ENCODE data around the gene PPM1M. TPM values are rescaled to one million over a fixed set of nuclear protein-coding genes. Genes with fewer than 3 reads are reported as not detected.

PPM1M gene
- total and polyA plus RNA-seq, 2 experiments from 2014 or later: 2.2 to 4.0 TPM

- TF ChIP-seq ZNF462 (CRISPR knock-in tag; IDR thresholded peaks at IDR 0.05) (no peak), EZH2 (IDR thresholded peaks at IDR 0.05; ENCODE audit: low read depth, unreplicated experiment) (no peak), JUNB (IDR thresholded peaks at IDR 0.05; ENCODE audit: unreplicated experiment) (no peak)
Measured at GRCh38 chr3:52243791-52244628, 1.5 kb upstream of the PPM1M start (continued).

GRCh38 chr3:52246264-52246620 lies 683 bp downstream of the PPM1M start:
- H3F3A ChIP-seq (replicated peaks; ENCODE audit: low read depth): 0 out of 2 replicates have a peak, but pooled peaks cover 3% of the 10 kb centered on the region
- H3K4me3 ChIP-seq: peak overlapping the region; percentile 74
- no peaks in the 10 kb centered on the region for H3K79me2 ChIP-seq (replicated peaks; ENCODE audit: insufficient read depth)
- Mint-ChIP-seq H3K4me1 (peaks cover 5% of the 10 kb centered on the region), H3K36me3 (ENCODE audit: low read depth) (no peaks in the 10 kb centered on the region), H3K27me3 (ENCODE audit: insufficient read depth, low read depth, poor library complexity) (peaks cover 52% of the 10 kb centered on the region), H3K4me3 (peak overlapping the region; percentile 70), H3K27ac (no peak overlapping the region), H3K9me3 (peaks cover 6% of the 10 kb centered on the region; the same call in 2 of the 3 replicates)
- H4K20me1 ChIP-seq (replicated peaks; ENCODE audit: insufficient read depth): no peaks in the 10 kb centered on the region; the same call in 1 of the 2 replicates
- peaks cover 11% of the 10 kb centered on the region; the same call in 1 of the 2 replicates for H3K4me1 ChIP-seq (ENCODE audit: insufficient read depth)
- no peaks in the 10 kb centered on the region for H3K9me2 ChIP-seq (ENCODE audit: insufficient read depth)
- ATAC-seq (peak; percentile 42), DNase-seq (ENCODE audit: low spot score) (no peak)
- no peak overlapping the region for H3K27ac ChIP-seq (ENCODE audit: low read depth)
- H3K36me3 ChIP-seq (ENCODE audit: insufficient read depth): no peaks in the 10 kb centered on the region
- H2AFZ ChIP-seq: peak overlapping the region; percentile 92
- peaks cover 44% of the 10 kb centered on the region for H3K27me3 ChIP-seq (ENCODE audit: insufficient read depth)
- peak overlapping the region; percentile 90 for H3K4me2 ChIP-seq
- no peak; the same call in 1 of the 2 replicates for TF ChIP-seq POLR2AphosphoS5 (IDR thresholded peaks at IDR 0.05; ENCODE audit: low read depth)
- no peak for TF ChIP-seq ZNF462 (CRISPR knock-in tag; IDR thresholded peaks at IDR 0.05)
- no peak for TF ChIP-seq EZH2phosphoT487 (IDR thresholded peaks at IDR 0.05; ENCODE audit: unreplicated experiment)
- TF ChIP-seq CREB1 (CRISPR knock-in tag; IDR thresholded peaks at IDR 0.05; ENCODE audit: low read depth): no peak
- TF ChIP-seq EZH2 (IDR thresholded peaks at IDR 0.05; ENCODE audit: low read depth, unreplicated experiment): no peak
- TF ChIP-seq ZNF114 (CRISPR knock-in tag; IDR thresholded peaks at IDR 0.05): no peak
- TF ChIP-seq NANOG (IDR thresholded peaks at IDR 0.05; ENCODE audit: borderline replicate concordance): no peak

Measured in GM23338 (cell line).